Naive B cell (primary cell): ENCODE measurements around the gene PICK1. TPM values are rescaled to one million over a fixed set of nuclear protein-coding genes. Genes with fewer than 3 reads are reported as not detected.

Source experiments
- ATAC-seq, 2 donors: fragments of 150-1000 bp; cut with Tn5 transposase; 2 replicates each; pipeline ENCODE4 v1.10.0; 2021; ENCODE audit warnings: low read depth in 2 of 2, mild to moderate bottlenecking in 2 of 2, moderate library complexity in 2 of 2
- DNase-seq: peaks from one replicate; pipeline ENCODE4 v3.0.0; 2022
- H3K27ac Mint-ChIP-seq, 6 donors: one replicate each; pipeline ENCODE4 v1.8.0; 2020 to 2022; ENCODE audit warnings: mild to moderate bottlenecking in 6 of 6, mixed read lengths in 6 of 6, moderate library complexity in 5 of 6, inconsistent platforms in 2 of 6
- H3K27me3 Mint-ChIP-seq, 3 donors: one replicate each; pipeline ENCODE4 v1.8.0; 2021 to 2022; ENCODE audit warnings: mixed read lengths in 3 of 3, mild to moderate bottlenecking in 1 of 3
- H3K36me3 Mint-ChIP-seq, 2 donors: one replicate each; pipeline ENCODE4 v1.8.0; 2020 to 2022; ENCODE audit warnings: mixed read lengths in 2 of 2, inconsistent platforms in 1 of 2, mild to moderate bottlenecking in 1 of 2
- H3K4me1 Mint-ChIP-seq, 3 donors: one replicate each; pipeline ENCODE4 v1.8.0; 2020 to 2022; ENCODE audit warnings: mixed read lengths in 3 of 3, inconsistent platforms in 1 of 3, mild to moderate bottlenecking in 1 of 3, moderate library complexity in 1 of 3
- H3K4me3 Mint-ChIP-seq, 8 donors: one replicate each; pipeline ENCODE4 v1.8.0; 2020 to 2022; ENCODE audit warnings: mild to moderate bottlenecking in 8 of 8, mixed read lengths in 8 of 8, moderate library complexity in 8 of 8, inconsistent platforms in 2 of 8
- H3K9me3 Mint-ChIP-seq, 7 donors: one replicate each; pipeline ENCODE4 v1.8.0; 2020 to 2022; ENCODE audit warnings: mixed read lengths in 7 of 7, mild to moderate bottlenecking in 5 of 7, inconsistent platforms in 2 of 7, moderate library complexity in 1 of 7
- polyA plus RNA-seq, 6 donors: library from polyadenylated mRNA; unstranded; fragments of 300-500 nt; fragmentation: Illumina TruSeq; gene quantifications; one replicate each; pipeline ENCODE4 v1.2.3, GENCODE V29; 2021; ENCODE audit warnings: low read depth in 6 of 6

Gene PICK1
- polyA plus RNA-seq, 6 donors from 2014 or later: 2.6 to 9.7 (median 9.3) TPM

DNA sequence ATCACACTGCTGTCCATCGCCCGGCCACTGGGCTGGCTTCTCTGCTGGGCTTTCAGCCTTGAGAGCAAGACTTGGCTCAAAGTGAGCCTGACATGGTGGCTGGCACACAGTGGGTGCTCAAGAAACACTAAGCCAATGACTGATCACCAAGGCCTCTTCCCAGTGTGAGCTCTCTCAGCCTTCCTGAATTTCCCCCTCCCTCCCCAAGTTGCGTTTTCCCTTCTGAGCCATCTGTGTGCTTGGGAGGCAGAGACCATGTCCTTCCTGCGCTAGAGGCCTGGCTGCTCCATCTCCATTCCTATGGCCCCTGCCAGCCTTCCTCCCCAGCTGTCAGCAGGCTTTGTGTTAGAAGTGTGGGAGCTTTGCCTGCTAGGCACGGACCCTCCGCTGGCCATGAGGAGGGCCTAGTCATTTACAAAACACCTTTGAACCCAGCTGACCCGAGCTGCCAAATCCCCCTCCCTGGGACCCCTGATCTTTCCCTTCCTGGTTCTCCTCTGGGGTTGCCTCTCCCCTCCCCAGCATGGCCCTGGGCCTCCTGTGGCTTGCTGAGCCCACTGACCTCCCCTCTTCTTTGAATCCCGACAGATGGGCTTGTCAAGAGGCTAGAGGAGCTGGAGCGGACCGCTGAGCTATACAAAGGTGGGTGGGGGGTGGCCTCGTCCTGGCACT, 13.2 kb downstream of the PICK1 start:
- H3K27ac Mint-ChIP-seq: peak overlapping the region in 1 of 6 donors; percentile 37
- peaks cover 0 to 3% (median 0%) of the 10 kb centered on the region in 3 donors for H3K4me1 Mint-ChIP-seq
- H3K4me3 Mint-ChIP-seq: peak overlapping the region in 1 of 8 donors; percentile 56
- H3K9me3 Mint-ChIP-seq: no peaks in the 10 kb centered on the region
- H3K36me3 Mint-ChIP-seq: peaks cover 4 to 39% of the 10 kb centered on the region in 2 donors
- ATAC-seq (no peak), DNase-seq (no peak)
- H3K27me3 Mint-ChIP-seq: no peaks in the 10 kb centered on the region

DNA sequence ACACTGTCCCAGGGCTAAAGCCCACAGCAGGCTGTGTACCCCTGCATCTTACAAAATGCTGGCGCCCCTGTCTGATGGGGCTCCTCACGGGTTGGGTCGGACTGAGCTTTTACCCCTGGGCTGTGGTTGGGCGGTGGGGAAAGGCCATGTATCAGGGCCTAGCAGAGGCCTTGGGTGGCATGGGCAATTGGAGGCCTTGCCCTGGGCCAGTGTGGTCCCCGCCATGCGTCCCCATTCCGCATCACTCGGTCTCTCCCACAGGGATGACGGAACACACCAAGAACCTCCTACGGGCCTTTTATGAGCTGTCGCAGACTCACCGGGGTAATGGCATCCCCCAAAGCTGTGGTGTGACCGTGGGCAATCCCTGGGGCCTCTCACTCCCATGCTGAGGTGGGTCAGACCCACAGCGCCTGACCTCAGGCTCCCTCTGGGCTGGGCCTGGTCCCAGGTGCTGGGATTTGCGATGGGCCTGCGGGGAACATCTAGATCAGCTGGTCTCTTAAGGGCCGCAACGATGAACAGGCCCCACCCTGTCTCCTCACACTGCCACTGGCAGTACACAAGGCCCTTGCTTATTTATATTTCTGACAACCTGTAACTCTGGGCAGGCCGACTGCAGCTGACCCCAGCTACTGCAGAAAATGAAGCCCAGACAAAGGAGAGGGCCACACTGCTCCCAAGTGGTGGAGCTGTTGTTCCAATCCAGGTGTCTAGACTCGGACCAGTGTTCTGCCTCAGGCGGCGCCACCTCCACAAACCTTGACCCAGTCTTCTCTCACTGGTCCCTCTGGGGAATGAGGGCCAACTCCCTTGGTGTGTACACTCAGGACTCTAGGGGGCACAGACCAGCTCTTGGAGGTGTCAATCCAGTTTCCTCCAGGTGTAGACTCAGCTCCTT, 14.5 kb downstream of the PICK1 start:
- Mint-ChIP-seq H3K36me3 (peaks cover 0 to 30% of the 10 kb centered on the region in 2 donors), H3K27me3 (no peaks in the 10 kb centered on the region)

GRCh38 chr22:38072322-38073149, 15.3 kb downstream of the PICK1 start:
- Mint-ChIP-seq H3K36me3 (peaks cover 0 to 30% of the 10 kb centered on the region in 2 donors), H3K9me3 (no peaks in the 10 kb centered on the region), H3K27me3 (no peaks in the 10 kb centered on the region), H3K27ac (peak overlapping the region in 1 of 6 donors; percentile 12), H3K4me3 (peak overlapping the region in 1 of 8 donors; percentile 74), H3K4me1 (no peaks in the 10 kb centered on the region)
- DNase-seq (no peak), ATAC-seq (no peak)

More for the DNA sequence above, 14.5 kb downstream of the PICK1 start:
- no peak overlapping the region for H3K27ac Mint-ChIP-seq
- H3K4me1 Mint-ChIP-seq: no peaks in the 10 kb centered on the region
- no peak for DNase-seq
- no peak overlapping the region for H3K4me3 Mint-ChIP-seq
- ATAC-seq: no peak
- H3K9me3 Mint-ChIP-seq: no peaks in the 10 kb centered on the region

DNA sequence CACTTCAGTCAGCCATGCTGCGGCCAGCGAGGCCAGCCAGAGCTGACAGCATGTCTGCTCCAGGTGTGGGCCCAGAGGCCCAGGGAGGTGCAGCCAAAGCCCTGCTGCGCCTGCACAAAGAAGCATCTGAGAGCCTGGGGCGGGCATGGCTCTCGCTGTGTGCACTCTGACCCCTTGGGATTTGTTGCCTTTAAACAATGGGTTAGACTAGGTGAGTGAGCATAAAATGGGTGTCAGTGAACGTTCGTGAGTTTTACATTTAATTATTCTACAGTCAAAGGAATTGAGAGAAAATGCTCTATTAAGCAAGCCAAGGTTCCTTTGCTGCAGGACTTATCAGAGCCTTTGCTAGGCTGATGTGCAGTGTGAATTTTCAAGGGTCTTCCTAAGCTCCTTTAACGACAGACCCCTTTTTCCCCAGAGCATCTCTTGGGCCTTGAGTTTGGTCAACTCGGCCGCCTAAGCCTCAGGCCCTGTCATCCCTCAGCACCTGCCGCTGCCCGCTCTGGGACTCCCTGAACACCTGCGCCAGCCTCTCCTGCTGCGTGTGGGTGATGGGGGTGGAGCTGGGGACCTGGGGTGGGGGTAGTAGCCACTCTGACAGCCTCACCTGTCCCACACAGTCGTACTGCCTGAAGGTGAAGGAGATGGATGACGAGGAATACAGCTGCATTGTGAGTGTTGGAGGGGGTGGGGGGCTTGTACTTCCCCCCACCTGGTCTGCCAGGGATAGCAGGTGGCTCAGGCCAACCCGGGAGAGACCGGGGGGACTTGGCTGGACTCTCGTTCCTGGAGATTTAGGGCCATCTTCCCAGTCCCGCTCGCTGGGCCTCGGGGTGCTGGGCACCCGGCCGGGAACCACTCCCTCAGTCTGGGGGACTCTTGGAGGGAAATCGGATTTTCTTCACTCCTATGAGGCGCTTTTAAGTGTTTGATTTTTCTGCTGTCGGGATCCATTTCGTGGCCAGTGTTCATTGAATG, 16.2 kb downstream of the PICK1 start:
- DNase-seq: no peak
- Mint-ChIP-seq H3K4me3 (no peak overlapping the region), H3K27me3 (no peaks in the 10 kb centered on the region), H3K36me3 (peaks cover 0 to 23% of the 10 kb centered on the region in 2 donors), H3K9me3 (no peaks in the 10 kb centered on the region), H3K27ac (no peak overlapping the region), H3K4me1 (no peaks in the 10 kb centered on the region)
- no peak for ATAC-seq

- H3K4me1 Mint-ChIP-seq: no peaks in the 10 kb centered on the region
- peaks cover 0 to 23% of the 10 kb centered on the region in 2 donors for H3K36me3 Mint-ChIP-seq
- ATAC-seq (no peak), DNase-seq (no peak)
- H3K4me3 Mint-ChIP-seq: no peak overlapping the region
- peaks cover 0 to 2% (median 0%) of the 10 kb centered on the region in 3 donors for H3K27me3 Mint-ChIP-seq
- H3K27ac Mint-ChIP-seq: no peak overlapping the region
- H3K9me3 Mint-ChIP-seq: no peaks in the 10 kb centered on the region
Measured at GRCh38 chr22:38074181-38075104, 17.2 kb downstream of the PICK1 start.

DNA sequence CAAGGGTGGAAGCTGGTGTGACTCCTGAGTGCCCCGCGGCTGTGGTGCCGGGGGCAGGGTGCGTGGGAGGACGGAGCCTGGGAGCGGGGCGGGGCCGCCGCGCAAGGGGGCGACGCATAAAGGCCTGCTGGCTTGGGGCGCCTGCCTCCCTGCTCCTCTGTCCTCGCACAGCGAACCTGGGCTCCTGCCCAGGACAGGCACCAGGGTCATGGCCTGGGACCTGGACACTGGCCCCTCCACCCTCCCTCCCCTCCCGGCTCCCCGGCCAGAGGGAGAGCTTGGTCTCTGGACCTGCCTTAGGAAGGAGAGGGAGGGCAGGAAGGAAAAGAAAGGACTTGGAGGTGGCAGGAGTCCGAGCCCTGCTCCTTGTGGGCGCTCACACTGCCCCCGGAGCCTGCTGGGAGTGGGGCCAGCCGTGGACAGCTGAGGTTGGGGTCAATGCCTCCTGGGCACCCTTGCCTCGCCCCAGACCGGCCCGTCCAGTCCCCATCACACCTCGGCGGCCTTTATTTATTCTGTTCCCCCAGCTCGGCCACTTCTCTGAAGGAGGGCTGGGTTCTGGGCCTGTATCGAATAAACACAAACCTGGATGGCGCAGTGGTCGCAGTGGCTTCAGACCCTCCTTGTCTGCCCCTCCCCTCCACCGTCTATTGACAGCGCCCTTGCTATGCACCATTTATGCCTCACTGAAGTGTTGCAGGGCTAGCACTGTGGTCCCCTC, 18.1 kb downstream of the PICK1 start:
- no peak overlapping the region for H3K4me3 Mint-ChIP-seq
- ATAC-seq (no peak), DNase-seq (no peak)
- no peaks in the 10 kb centered on the region for H3K9me3 Mint-ChIP-seq
- H3K27ac Mint-ChIP-seq: no peak overlapping the region
- peaks cover 0 to 21% of the 10 kb centered on the region in 2 donors for H3K36me3 Mint-ChIP-seq
- no peaks in the 10 kb centered on the region for H3K4me1 Mint-ChIP-seq
- peaks cover 0 to 10% (median 7%) of the 10 kb centered on the region in 3 donors for H3K27me3 Mint-ChIP-seq

DNA sequence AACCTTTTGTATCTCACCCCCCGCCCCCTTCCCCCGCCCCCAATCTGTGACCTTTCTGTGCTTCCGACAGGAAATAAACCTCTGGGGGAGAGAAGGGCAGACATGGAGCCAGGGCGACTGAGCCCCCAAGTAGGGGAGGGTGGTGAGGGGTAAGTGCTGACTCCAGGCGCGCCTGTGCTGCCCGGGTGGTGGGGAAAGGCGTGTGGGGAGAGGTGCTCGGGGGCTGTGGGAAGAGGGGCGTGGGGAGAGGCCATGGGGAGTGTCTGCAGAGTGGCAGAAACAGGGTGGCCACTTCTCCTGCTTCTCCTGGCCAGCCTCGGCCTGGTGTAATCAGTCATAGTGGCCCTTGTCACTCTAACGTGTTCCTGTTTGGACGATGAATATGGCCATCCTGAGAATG, 18.8 kb downstream of the PICK1 start:
- Mint-ChIP-seq H3K4me1 (no peaks in the 10 kb centered on the region), H3K27me3 (peaks cover 0 to 15% (median 10%) of the 10 kb centered on the region in 3 donors), H3K4me3 (no peak overlapping the region), H3K9me3 (no peaks in the 10 kb centered on the region), H3K27ac (no peak overlapping the region), H3K36me3 (peaks cover 0 to 14% of the 10 kb centered on the region in 2 donors)
- ATAC-seq (no peak), DNase-seq (no peak)

GRCh38 chr22:38077096-38077495, 19.9 kb downstream of the PICK1 start:
- Mint-ChIP-seq H3K4me3 (no peak overlapping the region), H3K9me3 (no peaks in the 10 kb centered on the region), H3K27me3 (peaks cover 0 to 21% (median 10%) of the 10 kb centered on the region in 3 donors), H3K36me3 (peaks cover 0 to 13% of the 10 kb centered on the region in 2 donors), H3K4me1 (peaks cover 0 to 5% (median 4%) of the 10 kb centered on the region in 3 donors), H3K27ac (peak overlapping the region in 1 of 6 donors; percentile 40)
- no peak for DNase-seq
- ATAC-seq: no peak

- peaks cover 0 to 26% (median 10%) of the 10 kb centered on the region in 3 donors for H3K27me3 Mint-ChIP-seq
- H3K27ac Mint-ChIP-seq: no peak overlapping the region
- H3K4me3 Mint-ChIP-seq: no peak overlapping the region
- no peaks in the 10 kb centered on the region for H3K9me3 Mint-ChIP-seq
- peaks cover 0 to 10% (median 4%) of the 10 kb centered on the region in 3 donors for H3K4me1 Mint-ChIP-seq
- DNase-seq (no peak), ATAC-seq (no peak)
- H3K36me3 Mint-ChIP-seq: peaks cover 0 to 8% of the 10 kb centered on the region in 2 donors
Measured at GRCh38 chr22:38077595-38077994, 20.4 kb downstream of the PICK1 start.

- Mint-ChIP-seq H3K36me3 (peaks cover 0 to 8% of the 10 kb centered on the region in 2 donors), H3K27me3 (peaks cover 2 to 32% (median 10%) of the 10 kb centered on the region in 3 donors), H3K4me1 (peaks cover 0 to 11% (median 7%) of the 10 kb centered on the region in 3 donors), H3K4me3 (peak overlapping the region in 1 of 8 donors; percentile 35), H3K27ac (no peak overlapping the region), H3K9me3 (no peaks in the 10 kb centered on the region)
- ATAC-seq (no peak), DNase-seq (no peak)
Measured at GRCh38 chr22:38078046-38078840, 21.0 kb downstream of the PICK1 start.
